ENCODE results near the gene RAD51B.
A peak's percentile ranks its signal among the peaks of the same experiment; 100 is the strongest.

The RAD51B gene

DNA sequence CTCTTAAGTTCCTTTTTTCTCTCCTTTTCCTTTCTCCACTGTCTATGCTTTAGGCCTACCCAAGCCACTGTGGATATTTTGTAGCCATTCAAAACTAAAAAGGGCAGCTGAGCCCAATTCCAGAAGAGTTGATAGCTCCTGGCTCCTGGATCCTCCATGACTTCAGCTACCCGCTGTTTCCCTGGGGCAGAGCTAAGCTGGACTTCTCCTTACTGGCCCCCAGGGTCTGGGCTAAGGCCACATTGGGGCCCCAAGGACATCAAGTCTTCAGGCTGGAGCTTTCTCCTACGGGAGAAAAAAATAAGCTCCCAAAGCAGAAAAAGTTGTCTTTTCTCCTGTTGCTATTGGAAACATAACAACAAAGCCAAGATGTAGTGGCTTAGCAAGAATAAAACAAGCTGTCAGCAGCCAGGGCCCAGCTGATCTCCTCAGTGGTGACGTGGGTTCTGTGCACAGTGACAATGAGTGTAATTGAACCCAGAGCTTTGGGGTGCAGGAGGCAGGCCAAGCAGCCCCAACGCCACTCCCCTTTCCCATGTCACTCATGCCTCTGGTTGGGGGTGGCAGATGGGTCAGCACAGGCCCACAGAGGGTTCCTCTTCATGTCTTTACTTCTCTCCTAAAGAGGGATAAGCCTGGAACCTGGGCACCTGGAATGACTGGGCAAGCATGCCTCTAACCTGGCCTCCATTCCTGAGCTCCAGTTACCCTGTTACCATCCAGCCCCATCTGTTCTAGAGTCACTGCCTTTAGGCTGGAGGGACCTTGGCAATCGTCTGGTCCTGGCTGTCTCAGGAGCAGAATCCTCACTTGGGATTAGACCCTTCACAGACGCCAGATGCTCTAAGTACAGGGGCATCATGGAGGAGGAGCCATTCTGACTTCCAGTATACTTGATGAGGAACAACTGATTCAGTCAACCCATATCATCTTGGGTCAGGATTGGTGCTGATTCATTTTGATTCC, 802.1 kb downstream of the RAD51B start:
- H3K4me3 Mint-ChIP-seq: no peak overlapping the region
- H3K36me3 Mint-ChIP-seq: peaks cover 17% of the 10 kb centered on the region
- no peak overlapping the region for H3K27ac Mint-ChIP-seq
- peaks cover 19% of the 10 kb centered on the region for H3K4me1 Mint-ChIP-seq
- H3K9me3 Mint-ChIP-seq: peaks cover 8% of the 10 kb centered on the region
- no peaks in the 10 kb centered on the region for H3K27me3 Mint-ChIP-seq
- ATAC-seq: no peak

DNA sequence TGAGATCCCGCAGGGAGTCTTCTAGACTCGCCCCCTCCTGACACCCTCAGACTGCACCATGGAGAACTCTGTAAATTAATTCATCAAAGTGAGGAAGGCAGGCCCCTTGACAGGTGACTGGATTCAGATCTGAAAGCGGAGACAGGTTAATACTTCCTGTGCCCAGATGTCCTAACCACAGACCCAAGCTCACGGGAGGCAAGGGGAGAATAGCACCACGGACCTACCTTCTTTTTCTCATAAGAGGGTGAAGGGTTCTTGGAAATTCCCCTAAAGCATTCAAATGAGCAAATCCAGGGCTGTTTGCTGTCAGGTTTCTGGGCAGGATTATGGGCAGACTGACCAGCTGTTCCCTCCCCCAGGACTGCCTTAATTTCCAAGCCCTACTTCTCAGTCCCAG, 803.3 kb downstream of the RAD51B start:
- Mint-ChIP-seq H3K4me3 (no peak overlapping the region), H3K27ac (peak overlapping the region; percentile 6), H3K36me3 (peaks cover 13% of the 10 kb centered on the region), H3K9me3 (peaks cover 5% of the 10 kb centered on the region), H3K27me3 (no peaks in the 10 kb centered on the region), H3K4me1 (peaks cover 29% of the 10 kb centered on the region)
- no peak for ATAC-seq

DNA sequence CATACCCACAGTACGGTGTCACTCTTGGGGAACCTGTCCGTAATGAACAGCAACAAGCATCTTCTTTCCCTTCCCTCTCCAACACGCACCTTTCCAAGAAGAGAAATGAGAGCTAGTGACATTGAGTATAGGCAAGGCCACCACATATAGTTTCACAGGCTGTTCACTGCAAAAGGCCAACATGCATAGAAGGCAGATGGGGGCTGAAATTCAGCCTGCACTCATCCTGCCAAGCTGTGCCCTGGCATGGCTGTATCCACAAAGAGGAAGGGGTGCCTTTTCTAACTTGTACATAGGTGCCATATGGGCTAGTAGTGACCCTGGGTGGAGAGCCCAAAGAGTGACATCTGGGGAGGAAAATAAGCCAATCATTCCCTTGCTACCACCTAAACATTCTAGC, 803.7 kb downstream of the RAD51B start:
- ATAC-seq: no peak
- Mint-ChIP-seq H3K4me1 (peaks cover 34% of the 10 kb centered on the region), H3K4me3 (no peak overlapping the region), H3K27ac (peak overlapping the region; percentile 6), H3K36me3 (peaks cover 9% of the 10 kb centered on the region), H3K27me3 (no peaks in the 10 kb centered on the region), H3K9me3 (peaks cover 3% of the 10 kb centered on the region)

DNA sequence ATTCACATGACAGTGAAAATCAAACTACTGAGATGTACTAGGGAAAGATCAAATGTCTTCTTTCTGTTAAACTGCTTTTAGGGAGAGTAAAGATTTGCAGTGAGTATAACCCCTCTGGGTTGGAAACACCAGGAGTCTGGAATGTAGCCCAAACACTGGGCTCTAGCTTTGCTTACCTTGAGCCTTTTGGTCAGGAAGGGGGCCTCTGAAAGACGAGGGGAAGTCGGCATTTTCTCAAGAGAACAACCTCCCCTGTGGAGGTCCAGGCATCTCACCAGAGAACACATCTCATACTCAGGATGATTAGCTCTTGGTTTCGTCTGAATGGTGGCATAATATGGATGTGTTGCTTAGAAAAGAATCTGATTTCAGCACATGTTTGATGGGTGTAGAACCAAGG, 804.2 kb downstream of the RAD51B start:
- Mint-ChIP-seq H3K4me1 (peaks cover 39% of the 10 kb centered on the region), H3K27ac (peak overlapping the region; percentile 6), H3K36me3 (peaks cover 5% of the 10 kb centered on the region), H3K4me3 (no peak overlapping the region), H3K27me3 (no peaks in the 10 kb centered on the region), H3K9me3 (no peaks in the 10 kb centered on the region)
- no peak for ATAC-seq

DNA sequence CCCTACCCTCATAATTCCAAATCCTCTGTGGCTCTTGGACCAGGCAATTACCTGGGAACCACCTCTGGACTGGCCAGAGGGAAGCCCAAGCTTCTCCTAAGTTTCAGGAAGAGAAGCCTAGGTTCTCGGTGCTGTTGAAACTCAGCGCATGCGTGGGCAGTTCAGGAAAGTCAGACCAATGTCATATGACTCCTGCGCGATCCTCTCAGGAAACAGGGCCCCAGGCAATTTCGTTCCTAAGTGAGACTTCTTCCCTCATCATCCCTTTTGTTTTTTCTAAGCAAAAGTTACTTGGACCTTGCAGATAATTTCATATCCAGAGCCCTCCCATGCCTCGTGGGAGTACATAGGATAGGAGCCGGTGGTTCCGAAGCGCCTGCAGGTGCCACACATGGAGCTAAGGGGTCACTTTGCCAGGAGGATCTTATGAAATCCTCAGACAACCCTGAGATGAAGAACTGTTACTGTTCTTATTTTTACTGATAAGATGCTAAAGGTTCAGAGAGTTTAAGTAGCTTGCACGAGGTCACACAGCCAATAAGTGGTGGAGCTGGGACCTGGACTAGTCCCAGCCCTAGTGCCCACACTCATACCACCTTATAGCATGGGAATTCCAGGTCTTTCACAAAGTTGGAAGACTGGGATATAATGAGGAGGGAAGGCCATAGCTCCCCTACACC, 805.1 kb downstream of the RAD51B start:
- peaks cover 44% of the 10 kb centered on the region for H3K4me1 Mint-ChIP-seq
- no peak for ATAC-seq
- no peaks in the 10 kb centered on the region for H3K9me3 Mint-ChIP-seq
- no peaks in the 10 kb centered on the region for H3K27me3 Mint-ChIP-seq
- H3K36me3 Mint-ChIP-seq: peaks cover 5% of the 10 kb centered on the region
- no peak overlapping the region for H3K4me3 Mint-ChIP-seq
- H3K27ac Mint-ChIP-seq: no peak overlapping the region

DNA sequence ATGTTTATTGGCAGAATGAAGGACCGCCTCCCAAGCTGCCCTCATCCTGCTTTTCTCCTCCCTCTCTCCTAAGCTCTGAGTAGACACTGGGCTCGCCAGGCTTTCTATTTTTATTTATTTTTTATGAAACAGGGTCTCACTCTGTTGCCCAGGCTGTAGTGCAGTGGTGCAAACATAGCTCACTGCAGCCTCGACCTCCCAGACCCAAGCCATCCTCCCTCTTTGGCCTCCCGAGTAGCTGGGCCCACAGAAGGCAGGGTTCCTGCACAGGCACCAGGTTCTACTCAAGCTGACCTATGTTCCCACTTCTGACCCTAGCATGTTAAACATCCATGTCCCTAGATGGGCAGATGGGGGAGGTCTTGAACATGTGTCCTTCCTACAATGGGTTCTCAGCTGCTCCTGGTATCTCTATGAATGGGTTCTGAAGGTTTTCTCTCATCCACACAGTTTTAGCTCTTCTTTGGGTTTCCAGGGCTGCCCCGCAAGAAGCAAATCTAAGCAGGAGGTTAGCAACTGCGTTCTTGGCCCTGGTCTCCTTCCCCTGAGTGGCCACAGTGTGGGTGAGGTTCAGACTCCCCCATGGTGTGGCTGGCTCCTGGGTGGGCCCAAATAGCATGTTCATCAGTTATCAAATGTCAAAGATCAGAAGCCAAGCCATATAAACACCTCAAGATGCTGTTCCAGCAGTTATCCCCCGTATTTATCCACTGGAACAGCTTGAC, 805.9 kb downstream of the RAD51B start:
- no peaks in the 10 kb centered on the region for H3K27me3 Mint-ChIP-seq
- peaks cover 5% of the 10 kb centered on the region for H3K36me3 Mint-ChIP-seq
- H3K4me3 Mint-ChIP-seq: no peak overlapping the region
- peaks cover 44% of the 10 kb centered on the region for H3K4me1 Mint-ChIP-seq
- no peaks in the 10 kb centered on the region for H3K9me3 Mint-ChIP-seq
- H3K27ac Mint-ChIP-seq: no peak overlapping the region
- ATAC-seq: no peak

DNA sequence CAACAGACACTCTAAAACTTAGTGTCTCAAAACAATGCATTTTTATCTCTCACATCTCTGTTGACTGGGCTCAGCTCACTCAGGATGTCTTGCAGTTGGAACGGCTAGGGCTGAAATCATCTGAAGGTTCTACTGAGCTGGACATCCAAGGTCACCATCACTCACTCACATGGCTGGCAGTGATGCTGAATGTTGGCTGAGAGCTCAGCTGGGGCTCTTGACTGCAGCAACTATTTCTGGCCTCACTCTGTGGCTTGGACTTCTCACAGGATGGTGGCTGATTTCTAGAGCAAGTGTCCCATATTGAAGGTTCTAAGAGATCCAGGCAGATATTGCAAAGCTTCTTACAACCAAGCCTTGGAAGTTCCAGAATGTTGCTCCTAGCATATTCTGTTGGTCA, 806.8 kb downstream of the RAD51B start:
- ATAC-seq: no peak
- peaks cover 44% of the 10 kb centered on the region for H3K4me1 Mint-ChIP-seq
- no peaks in the 10 kb centered on the region for H3K9me3 Mint-ChIP-seq
- H3K27me3 Mint-ChIP-seq: no peaks in the 10 kb centered on the region
- H3K27ac Mint-ChIP-seq: no peak overlapping the region
- H3K36me3 Mint-ChIP-seq: peaks cover 2% of the 10 kb centered on the region
- no peak overlapping the region for H3K4me3 Mint-ChIP-seq

DNA sequence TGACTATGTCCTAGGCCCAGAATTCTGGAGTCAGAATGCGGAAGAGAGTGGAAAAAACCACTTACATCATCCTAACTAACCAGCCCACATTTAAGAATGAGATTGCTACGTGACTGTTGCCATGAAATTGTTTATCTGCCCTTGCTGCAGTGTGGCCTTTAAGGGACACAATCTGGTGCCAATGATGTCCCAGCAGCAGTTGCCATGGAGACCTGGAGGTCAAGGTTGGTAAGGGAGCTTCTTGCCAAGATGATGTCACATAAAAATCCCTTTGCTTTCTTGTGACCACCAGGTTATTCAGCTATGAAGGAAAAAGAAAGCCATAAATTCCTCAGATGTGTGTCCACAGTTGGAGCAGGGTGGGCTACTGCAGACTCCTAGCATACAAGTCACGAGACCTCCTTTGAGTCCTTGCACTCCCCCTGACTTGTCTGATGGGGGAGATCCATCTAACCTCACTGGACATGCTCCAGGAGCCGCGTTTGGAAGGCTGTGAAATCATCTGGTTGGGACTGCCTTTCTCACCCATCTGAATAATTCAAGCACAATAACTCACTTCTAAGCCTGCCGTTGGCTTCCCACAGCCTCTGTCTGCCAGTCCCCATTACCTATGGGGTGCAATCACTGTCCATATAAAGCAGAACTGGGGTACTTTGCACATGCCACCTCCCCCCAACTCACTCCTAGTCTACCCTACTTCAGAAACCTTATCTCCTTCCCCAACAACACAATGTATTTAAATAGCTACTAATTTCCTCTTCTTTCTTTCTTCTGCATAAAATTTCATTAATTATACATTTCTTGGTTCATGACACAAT, 807.7 kb downstream of the RAD51B start:
- Mint-ChIP-seq H3K9me3 (no peaks in the 10 kb centered on the region), H3K4me3 (no peak overlapping the region), H3K4me1 (peaks cover 38% of the 10 kb centered on the region), H3K27ac (peak overlapping the region; percentile 75), H3K27me3 (no peaks in the 10 kb centered on the region), H3K36me3 (no peaks in the 10 kb centered on the region)
- ATAC-seq: no peak

DNA sequence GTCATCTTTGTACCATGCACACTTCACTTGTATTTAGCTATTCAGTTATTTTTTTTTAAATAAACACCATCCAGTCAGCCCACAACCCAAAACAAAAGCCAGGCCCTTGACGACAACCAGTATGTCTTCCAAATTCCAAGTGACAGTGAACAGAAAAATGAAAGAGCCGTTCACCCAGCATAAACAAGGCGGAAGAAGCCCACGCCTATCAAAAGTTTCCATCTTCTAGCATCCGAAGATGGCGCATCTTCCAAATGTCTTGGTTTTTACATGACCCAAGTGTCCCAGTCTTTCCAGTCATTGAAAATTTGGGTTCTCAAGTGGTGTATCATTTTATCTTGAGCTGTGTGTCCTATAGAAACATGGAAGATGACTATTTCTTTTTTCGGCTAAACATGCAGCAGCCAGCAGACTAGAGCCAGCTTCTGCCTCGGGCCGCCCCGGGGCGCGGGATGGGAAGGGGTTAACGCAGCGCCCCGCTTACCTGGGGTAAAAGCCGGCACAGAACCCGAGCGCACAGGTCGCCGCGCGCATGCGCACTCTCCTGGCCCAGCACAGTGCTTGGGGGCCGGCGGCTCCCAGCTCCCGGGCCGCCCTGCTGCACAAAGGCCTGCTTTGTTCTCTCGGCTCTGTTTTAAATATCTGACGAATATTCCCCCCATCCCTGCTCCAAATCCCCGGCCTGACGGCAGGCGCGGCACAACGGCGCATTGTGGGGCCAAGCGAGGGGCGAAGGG, 808.5 kb downstream of the RAD51B start:
- no peaks in the 10 kb centered on the region for H3K36me3 Mint-ChIP-seq
- H3K4me1 Mint-ChIP-seq: peaks cover 31% of the 10 kb centered on the region
- no peaks in the 10 kb centered on the region for H3K27me3 Mint-ChIP-seq
- ATAC-seq: peak; percentile 81
- H3K27ac Mint-ChIP-seq: peak overlapping the region; percentile 75
- H3K4me3 Mint-ChIP-seq: peak overlapping the region; percentile 73
- no peaks in the 10 kb centered on the region for H3K9me3 Mint-ChIP-seq

DNA sequence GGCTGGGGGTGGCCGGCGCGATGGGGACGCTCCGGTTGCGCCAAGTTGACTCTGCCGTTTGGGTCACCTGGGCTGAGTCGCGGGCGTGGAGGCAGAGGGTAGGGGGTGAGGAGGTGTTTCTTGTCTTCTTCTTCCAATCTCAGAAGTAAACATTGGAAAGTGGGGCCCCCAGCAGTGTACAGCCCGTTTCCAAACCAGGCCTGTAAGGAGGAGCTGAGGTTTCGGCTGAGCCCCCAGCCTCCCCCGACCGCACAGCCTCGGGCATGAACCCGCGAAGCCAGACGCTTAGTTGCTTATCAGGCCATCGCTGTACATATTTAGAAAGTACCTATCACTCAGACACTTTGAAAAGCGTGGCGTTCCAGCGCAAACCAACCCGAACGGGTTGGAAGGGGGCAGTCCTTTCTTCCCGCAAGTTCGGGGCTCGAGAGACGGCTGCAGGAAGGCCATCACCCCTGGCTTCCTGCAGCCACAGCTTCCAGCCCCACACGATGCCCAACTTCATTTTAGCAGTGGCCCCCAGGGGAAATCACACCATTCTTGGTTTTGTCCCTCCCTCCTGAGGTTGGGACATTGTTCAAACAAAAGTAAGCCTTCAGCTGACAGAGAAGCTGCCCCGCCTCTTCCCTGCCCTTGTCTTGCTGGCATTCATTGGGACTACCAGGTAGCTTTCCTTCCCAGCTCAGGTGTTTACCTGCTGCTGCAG, 809.2 kb downstream of the RAD51B start:
- Mint-ChIP-seq H3K9me3 (no peaks in the 10 kb centered on the region), H3K4me1 (peaks cover 33% of the 10 kb centered on the region), H3K36me3 (no peaks in the 10 kb centered on the region), H3K27ac (peak overlapping the region; percentile 75), H3K4me3 (peak overlapping the region; percentile 73), H3K27me3 (no peaks in the 10 kb centered on the region)
- peak; percentile 50 for ATAC-seq

DNA sequence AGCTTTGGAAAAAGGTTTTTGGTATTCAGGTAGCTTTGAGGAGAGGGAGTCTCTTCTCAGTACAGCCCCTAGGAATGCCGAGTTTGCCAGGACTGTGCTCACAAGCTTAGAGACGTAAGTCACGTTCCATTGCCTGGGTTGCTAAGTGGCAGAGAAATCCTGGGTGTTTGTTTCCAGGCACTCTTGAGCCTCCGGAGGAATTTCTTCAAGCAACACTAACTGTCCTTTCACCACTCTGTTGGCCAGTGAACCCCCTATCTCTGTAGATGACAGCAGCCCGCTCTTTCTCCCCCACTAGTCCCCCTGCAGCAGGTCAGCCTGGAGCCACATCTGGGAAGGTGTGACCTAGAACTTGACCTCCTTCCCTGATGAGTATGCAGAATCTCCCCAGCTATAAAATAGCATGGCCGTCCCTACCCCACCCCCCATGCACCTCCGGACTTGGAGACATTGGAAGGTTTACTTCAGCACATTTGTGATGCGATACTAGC, 810.5 kb downstream of the RAD51B start:
- ATAC-seq: no peak
- no peaks in the 10 kb centered on the region for H3K9me3 Mint-ChIP-seq
- H3K4me3 Mint-ChIP-seq: no peak overlapping the region
- H3K36me3 Mint-ChIP-seq: no peaks in the 10 kb centered on the region
- no peak overlapping the region for H3K27ac Mint-ChIP-seq
- peaks cover 33% of the 10 kb centered on the region for H3K4me1 Mint-ChIP-seq
- no peaks in the 10 kb centered on the region for H3K27me3 Mint-ChIP-seq

DNA sequence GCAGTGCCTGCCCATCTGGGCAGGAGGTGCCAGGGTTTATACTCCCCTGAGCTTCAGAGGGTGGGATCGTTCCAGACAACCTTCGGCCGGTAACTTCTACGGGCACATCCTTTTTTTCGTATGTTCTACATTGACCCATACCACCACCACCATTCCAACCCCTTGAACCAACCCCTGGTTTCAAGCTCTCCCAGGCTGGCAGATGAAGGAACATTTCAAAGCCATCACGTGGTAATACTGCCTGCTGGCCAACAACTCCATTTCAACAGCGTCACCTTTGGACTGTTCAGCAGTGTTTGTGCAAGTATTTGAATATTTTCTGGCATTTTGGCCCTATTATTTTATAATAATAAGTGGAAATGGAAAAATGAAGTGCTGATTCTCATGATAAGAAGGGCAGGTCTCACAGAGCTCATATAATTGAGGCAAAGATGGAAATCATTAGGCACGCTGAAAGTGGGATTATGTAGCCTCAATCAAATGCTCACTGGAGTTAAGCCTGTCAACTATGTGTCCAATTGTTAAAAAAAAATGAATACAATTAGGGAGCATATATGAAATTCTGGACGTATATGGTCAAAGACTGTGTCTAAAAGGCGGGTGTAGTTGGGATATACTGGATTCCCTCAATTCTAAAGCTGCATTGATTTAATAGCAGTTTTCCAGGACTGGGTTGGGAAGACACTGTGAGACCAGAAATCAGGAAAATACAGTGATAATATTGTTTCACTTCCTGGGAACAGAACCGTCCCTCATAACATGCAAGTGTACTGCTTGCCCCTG, 811.2 kb downstream of the RAD51B start:
- Mint-ChIP-seq H3K9me3 (no peaks in the 10 kb centered on the region), H3K4me3 (no peak overlapping the region)
- ATAC-seq: no peak

More for the DNA sequence above, 811.2 kb downstream of the RAD51B start:
- H3K27ac Mint-ChIP-seq: no peak overlapping the region
- no peaks in the 10 kb centered on the region for H3K36me3 Mint-ChIP-seq
- peaks cover 33% of the 10 kb centered on the region for H3K4me1 Mint-ChIP-seq
- H3K27me3 Mint-ChIP-seq: no peaks in the 10 kb centered on the region
